Psoas muscle (tissue), 8 donors: Measurements from ENCODE around the gene AKR1B1. TPM values are rescaled to one million over a fixed set of nuclear protein-coding genes. Genes with fewer than 3 reads are reported as not detected.

Experiments used
- ATAC-seq, 4 donors: fragments of 200-7000 bp; cut with Tn5 transposase; one replicate each; pipeline ENCODE4 v1.9.1; 2020; ENCODE audit warnings: moderate library complexity in 3 of 4, mild to moderate bottlenecking in 2 of 4
- DNase-seq, 2 donors: peaks; one replicate each; pipeline ENCODE4 v3.0.0-alpha.2; 2020
- H3K27ac ChIP-seq: fragments of 200-600 bp; one replicate; pipeline ENCODE4 v1.8.0; 2022
- H3K27me3 ChIP-seq, 3 donors: fragments of 200-600 bp in 1 of 3; one replicate each; pipeline versions ENCODE4 v1.6.1 to v1.8.0; 2013 to 2022; ENCODE audit warnings: low read length in 2 of 3, mild to moderate bottlenecking in 2 of 3, moderate library complexity in 1 of 3; ENCODE audit not compliant: insufficient read depth in 3 of 3
- H3K36me3 ChIP-seq, 2 donors: fragments of 200-600 bp in 1 of 2; one replicate each; pipeline versions ENCODE4 v1.6.1 to v1.8.0; 2013 to 2022; ENCODE audit warnings: low read depth in 1 of 2, mild to moderate bottlenecking in 1 of 2, moderate library complexity in 1 of 2; ENCODE audit not compliant: insufficient read depth in 1 of 2
- H3K4me1 ChIP-seq: fragments of 200-600 bp; one replicate; pipeline ENCODE4 v1.8.0; 2022
- H3K4me3 ChIP-seq: fragments of 200-600 bp; one replicate; pipeline ENCODE4 v1.8.0; 2022; ENCODE audit warnings: mild to moderate bottlenecking
- H3K9me3 ChIP-seq: fragments of 200-600 bp; one replicate; pipeline ENCODE4 v1.8.0; 2022
- CTCF ChIP-seq: fragments of 200-600 bp; IDR thresholded peaks from one replicate; pipeline ENCODE4 v1.8.0; 2022; ENCODE audit warnings: antibody characterized with exemption
- WGBS, 3 donors: extraction: QIAGEN DNeasy Blood & Tissue Kit; methylation state at CpG; one replicate each; pipeline versions ENCODE4 v1.1.6 to v1.1.7; 2013; 5-methylcytosine and 5-hydroxymethylcytosine counted together
- intact Hi-C, 2 donors: fragments of 100-400 bp; cut with DNase I; formaldehyde crosslinking; loops; one replicate each; pipeline versions ENCODE4 v1.11.0 to v1.14.2; 2022
- polyA plus RNA-seq, 3 donors: library from polyadenylated mRNA; stranded (reverse); fragments of 200-250 nt; gene quantifications; one replicate each; pipeline ENCODE4 v1.2.3, GENCODE V29; 2013
- total RNA-seq, 4 donors: library from RNA; stranded (reverse); fragmentation: NEBNext Ultra II Directional in 2 of 4; extraction: Animal tissue kit (Norgen Biotek cat#: 25700) in 2 of 4; gene quantifications; one replicate each; pipeline versions ENCODE4 v1.2.1 to v1.2.4, GENCODE V29; 2021 to 2023
- donor health status: healthy with polysubstance abuse.
- donor health status: DM: no; HTN: no; CAD: no; lungs with moderate emphysema.
- donor health status: Bipolar disorder and iron deficiency.
- donor health status: healthy.
- donor health status: DM: yes; HTN: yes; CAD: no.
- donor health status: DM: no; HTN: no; CAD: no.
- donor health status: DM: no; HTN: no; CAD: no.
- donor health status: DM: yes; HTN: yes; CAD: no.

AKR1B1 gene
- total and polyA plus RNA-seq, 7 donors: 147 to 274 (median 198) TPM

- Histone ChIP-seq H3K4me1 (peaks cover 7% of the 10 kb centered on the region), H3K36me3 (no peaks in the 10 kb centered on the region), H3K4me3 (no peak overlapping the region), H3K27me3 (no peaks in the 10 kb centered on the region), H3K27ac (no peak overlapping the region), H3K9me3 (no peaks in the 10 kb centered on the region)
- ATAC-seq: no peak
- no peak for DNase-seq
- intact Hi-C loops: no loop called here
- no peak for TF ChIP-seq CTCF
- WGBS, 3 donors: 80 to 87% (median 83%) methylated on average over 9 of the region's 9 CpGs
Measured at GRCh38 chr7:134428942-134429341, 30.0 kb downstream of the AKR1B1 start.

- intact Hi-C loops: no loop called here
- peaks cover 7% of the 10 kb centered on the region for H3K4me1 ChIP-seq
Measured at GRCh38 chr7:134427896-134428295, 31.0 kb downstream of the AKR1B1 start.

GRCh38 chr7:134425777-134426176 lies 33.1 kb downstream of the AKR1B1 start:
- intact Hi-C loops: no loop called here
- Histone ChIP-seq H3K9me3 (no peaks in the 10 kb centered on the region), H3K27me3 (peaks cover 0 to 1% (median 0%) of the 10 kb centered on the region in 3 donors), H3K4me3 (no peak overlapping the region), H3K36me3 (no peaks in the 10 kb centered on the region), H3K27ac (no peak overlapping the region), H3K4me1 (no peaks in the 10 kb centered on the region)
- no peak for ATAC-seq
- TF ChIP-seq CTCF: no peak
- DNase-seq: no peak
- WGBS, 3 donors: 94 to 100% (median 95%) methylated on average over 1 of the region's 1 CpG

More at GRCh38 chr7:134427896-134428295, 31.0 kb downstream of the AKR1B1 start:
- ATAC-seq (no peak), DNase-seq (no peak)
- WGBS, 3 donors: 72 to 81% (median 78%) methylated on average over 2 of the region's 2 CpGs
- H3K36me3 ChIP-seq: no peaks in the 10 kb centered on the region
- H3K27me3 ChIP-seq: no peaks in the 10 kb centered on the region
- H3K27ac ChIP-seq: no peak overlapping the region
- no peak for TF ChIP-seq CTCF
- H3K4me3 ChIP-seq: no peak overlapping the region
- no peaks in the 10 kb centered on the region for H3K9me3 ChIP-seq

GRCh38 chr7:134422638-134423037 lies 36.3 kb downstream of the AKR1B1 start:
- Histone ChIP-seq H3K9me3 (no peaks in the 10 kb centered on the region), H3K4me3 (no peak overlapping the region), H3K36me3 (no peaks in the 10 kb centered on the region), H3K27me3 (peaks cover 0 to 1% (median 0%) of the 10 kb centered on the region in 3 donors), H3K4me1 (no peaks in the 10 kb centered on the region), H3K27ac (no peak overlapping the region)
- no peak for DNase-seq
- intact Hi-C loops: no loop called here
- 40 to 43% (median 42%) methylated on average over 3 to 4 of the region's 4 CpGs for WGBS, 3 donors
- no peak for ATAC-seq
- no peak for TF ChIP-seq CTCF

GRCh38 chr7:134422008-134422407 lies 36.9 kb downstream of the AKR1B1 start:
- no peak for TF ChIP-seq CTCF
- no peak overlapping the region for H3K27ac ChIP-seq

More at GRCh38 chr7:134422008-134422407, 36.9 kb downstream of the AKR1B1 start:
- no peak for DNase-seq
- H3K4me1 ChIP-seq: no peaks in the 10 kb centered on the region
- intact Hi-C loops: no loop called here
- ATAC-seq: no peak
- no peaks in the 10 kb centered on the region for H3K36me3 ChIP-seq
- 15 to 28% (median 26%) methylated on average over 3 of the region's 3 CpGs for WGBS, 3 donors
- no peaks in the 10 kb centered on the region for H3K9me3 ChIP-seq
- no peak overlapping the region for H3K4me3 ChIP-seq
- H3K27me3 ChIP-seq: peaks cover 0 to 1% (median 0%) of the 10 kb centered on the region in 3 donors
